ENCODE results near the gene RNU1-1. TPM values are rescaled to one million over a fixed set of nuclear protein-coding genes. Genes with fewer than 3 reads are reported as not detected.
"Not testable (repeated sequence)": the region's sequence is repeated elsewhere in the genome, so short reads cannot be mapped to it uniquely, and the experiment has no call there.

RNU1-1 gene
- total RNA-seq, 5 donors from 2014 or later (not counting 1 experiment from before 2014, with no cell fraction given), result 2,148 to 4,743 (median 3,650) TPM

DNA sequence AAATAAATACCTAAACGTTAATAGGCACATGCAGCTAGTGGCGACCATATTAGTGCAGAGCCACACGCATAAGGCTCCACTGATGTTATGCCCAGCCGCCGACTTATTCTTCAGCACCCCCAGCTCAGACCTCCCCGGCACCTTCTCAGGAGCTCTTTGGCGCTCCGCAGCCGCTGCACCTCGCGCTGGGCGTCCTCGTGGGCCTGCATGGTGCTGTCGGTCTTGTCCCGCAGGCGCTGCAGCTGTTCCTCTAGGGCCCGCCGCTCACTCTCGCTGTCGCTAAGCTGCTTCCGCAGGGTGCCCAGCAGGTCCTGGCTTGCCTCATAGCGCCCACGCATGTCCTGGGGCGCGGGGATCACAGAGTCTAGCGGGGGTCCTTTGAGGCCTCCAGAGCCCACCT lies 30.9 kb downstream of the RNU1-1 start:
- H3K4me1 ChIP-seq (ENCODE audit: control insufficient read depth in 1 of 2, extremely low read depth in 1 of 2, insufficient read depth in 2 of 2, low read length in 2 of 2); H3K27ac ChIP-seq (ENCODE audit: low read length); H3K27me3 Mint-ChIP-seq; H3K4me1 Mint-ChIP-seq; ATAC-seq (replicated peaks in 1 of 4); H3K4me3 ChIP-seq (ENCODE audit: control insufficient read depth in 1 of 2, extremely low read depth in 1 of 2, low read length in 1 of 2); H3K27ac Mint-ChIP-seq; H3K9me3 Mint-ChIP-seq; H3K27me3 ChIP-seq (replicated peaks in 1 of 2; ENCODE audit: control insufficient read depth in 2 of 2, extremely low read depth in 1 of 2, insufficient read depth in 2 of 2, low read length in 1 of 2); DNase-seq; H3K9me3 ChIP-seq; CTCF ChIA-PET; H3K4me3 Mint-ChIP-seq; POLR2A ChIA-PET: not testable (repeated sequence)
- H3K36me3 Mint-ChIP-seq, result peaks cover 23% of the 10 kb centered on the region
- H3K36me3 ChIP-seq (ENCODE audit: control insufficient read depth in 2 of 2, extremely low read depth in 1 of 2, insufficient read depth in 1 of 2, low read length in 1 of 2), result peaks cover 13 to 49% of the 10 kb centered on the region in 2 donors
- WGBS (ENCODE audit: insufficient coverage), result 98% methylated on average over 24 of the region's 26 CpGs

DNA sequence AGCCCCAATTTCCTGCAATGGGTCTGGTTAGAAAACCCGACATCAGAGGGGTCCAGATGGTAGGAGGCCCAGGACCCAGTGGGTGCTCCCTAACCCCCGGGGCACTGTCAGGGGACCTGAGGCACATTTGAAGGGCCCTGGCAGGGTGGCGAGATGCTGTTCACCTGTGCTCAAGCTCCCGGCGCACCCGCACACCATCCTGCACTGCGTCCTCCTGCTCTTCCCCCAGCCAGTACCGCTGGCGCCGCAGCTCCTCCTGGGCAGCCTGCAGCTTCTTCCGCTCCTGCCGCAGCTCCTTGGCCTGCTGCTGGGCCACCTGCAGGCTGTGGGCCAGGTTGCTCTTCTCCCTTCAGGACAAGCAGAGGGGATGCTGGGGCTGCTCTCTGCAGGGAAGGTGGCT lies 36.0 kb downstream of the RNU1-1 start:
- no peaks in the 10 kb centered on the region for H3K27me3 Mint-ChIP-seq
- POLR2A ChIA-PET, result no interaction called here
- Histone ChIP-seq H3K4me3 (ENCODE audit: control insufficient read depth in 1 of 2, extremely low read depth in 1 of 2, low read length in 1 of 2) (no peak overlapping the region), H3K9me3 (no peaks in the 10 kb centered on the region), H3K36me3 (ENCODE audit: control insufficient read depth in 2 of 2, extremely low read depth in 1 of 2, insufficient read depth in 1 of 2, low read length in 1 of 2) (peaks cover 13 to 52% of the 10 kb centered on the region in 2 donors), H3K27me3 (replicated peaks in 1 of 2; ENCODE audit: control insufficient read depth in 2 of 2, extremely low read depth in 1 of 2, insufficient read depth in 2 of 2, low read length in 1 of 2) (no peaks in the 10 kb centered on the region), H3K27ac (ENCODE audit: low read length) (no peak overlapping the region), H3K4me1 (ENCODE audit: control insufficient read depth in 1 of 2, extremely low read depth in 1 of 2, insufficient read depth in 2 of 2, low read length in 2 of 2) (no peaks in the 10 kb centered on the region)
- CTCF ChIA-PET, result no interaction called here
- DNase-seq (no peak), ATAC-seq (replicated peaks in 1 of 4) (no peak)
- H3K9me3 Mint-ChIP-seq, result no peaks in the 10 kb centered on the region
- peaks cover 32% of the 10 kb centered on the region for H3K36me3 Mint-ChIP-seq
- WGBS (ENCODE audit: insufficient coverage), result 85% methylated on average over 12 of the region's 12 CpGs
- H3K4me1 Mint-ChIP-seq, result peaks cover 2 to 7% (median 3%) of the 10 kb centered on the region in 3 donors
- no peak overlapping the region for H3K27ac Mint-ChIP-seq
- no peak overlapping the region for H3K4me3 Mint-ChIP-seq

DNA sequence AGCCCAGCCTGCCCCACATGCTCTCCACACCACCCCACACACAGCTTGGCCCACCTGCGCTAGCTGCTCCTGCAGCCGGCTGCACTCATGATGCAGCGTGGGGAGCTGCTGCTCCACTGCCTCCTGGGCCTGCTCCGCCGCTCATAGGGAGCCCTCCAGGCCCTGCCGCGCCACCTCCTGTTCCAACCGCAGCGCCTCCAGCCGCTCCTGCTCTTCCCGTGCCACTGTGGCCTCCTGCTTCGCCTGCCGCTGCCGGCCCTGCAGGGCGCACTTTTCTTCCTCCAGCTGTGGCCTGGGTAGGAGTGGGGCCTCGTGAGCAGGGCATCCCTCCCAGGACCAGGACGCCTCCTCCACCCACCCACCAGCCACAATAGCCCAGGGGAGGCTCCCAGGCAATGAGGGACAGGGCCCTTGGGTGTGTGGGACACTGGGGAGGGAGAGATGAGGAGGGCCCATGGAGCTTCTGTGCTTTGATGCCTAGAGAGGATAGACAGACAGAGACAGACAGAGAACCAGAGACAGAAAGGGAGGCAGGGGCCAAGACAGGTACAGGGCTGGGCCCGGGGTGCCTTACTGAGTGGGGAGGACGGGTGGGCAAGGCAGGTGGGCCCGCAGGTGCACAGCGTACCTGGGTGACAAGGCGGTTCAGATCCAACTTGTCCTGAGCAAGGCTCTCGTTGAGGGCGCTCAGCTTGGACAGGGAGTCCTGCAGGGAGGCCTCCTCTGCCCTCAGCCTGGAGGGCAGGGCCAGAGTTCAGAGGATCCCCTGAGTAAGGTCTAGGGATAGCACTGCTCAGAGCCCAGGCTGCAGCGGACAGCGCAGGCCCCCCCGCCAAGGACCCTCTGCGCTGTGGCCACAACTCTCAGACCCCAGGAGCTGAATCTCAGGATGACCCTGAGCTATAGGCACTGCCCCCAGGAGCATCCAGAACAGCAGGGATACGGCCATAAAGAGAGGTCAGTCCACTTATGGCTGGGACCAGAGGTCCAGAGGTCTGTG lies 38.0 kb downstream of the RNU1-1 start:
- POLR2A ChIA-PET, CTCF ChIA-PET: not testable (repeated sequence)
- H3K36me3 Mint-ChIP-seq, result peaks cover 42% of the 10 kb centered on the region

DNA sequence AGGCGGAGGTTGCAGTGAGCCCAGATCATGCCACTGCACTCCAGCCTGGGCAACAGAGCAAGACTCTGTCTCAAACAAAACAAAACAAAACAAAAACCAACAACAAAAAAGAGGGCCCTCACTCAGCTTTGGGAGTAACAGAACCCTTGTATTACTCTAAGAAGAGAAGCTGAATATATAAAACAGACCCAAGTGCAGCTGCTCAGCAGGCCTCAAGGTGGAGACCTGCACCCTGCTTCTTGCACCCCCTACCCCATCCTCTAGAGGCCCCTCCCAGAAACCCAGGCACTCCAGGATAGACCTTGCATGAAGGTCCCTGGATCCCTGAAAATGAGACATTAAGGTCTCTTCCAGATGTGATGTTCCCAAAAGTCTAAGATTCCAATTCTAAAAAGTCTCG lies 39.2 kb downstream of the RNU1-1 start:
- H3K4me1 ChIP-seq (ENCODE audit: control insufficient read depth in 1 of 2, extremely low read depth in 1 of 2, insufficient read depth in 2 of 2, low read length in 2 of 2); H3K4me3 Mint-ChIP-seq; H3K4me3 ChIP-seq (ENCODE audit: control insufficient read depth in 1 of 2, extremely low read depth in 1 of 2, low read length in 1 of 2); H3K27ac ChIP-seq (ENCODE audit: low read length); DNase-seq; H3K27ac Mint-ChIP-seq; H3K9me3 Mint-ChIP-seq; H3K9me3 ChIP-seq; H3K27me3 Mint-ChIP-seq; CTCF ChIA-PET; POLR2A ChIA-PET; H3K27me3 ChIP-seq (replicated peaks in 1 of 2; ENCODE audit: control insufficient read depth in 2 of 2, extremely low read depth in 1 of 2, insufficient read depth in 2 of 2, low read length in 1 of 2): not testable (repeated sequence)
- ATAC-seq (replicated peaks in 1 of 4), result peak in 1 of 4 experiments; percentile 41
- WGBS (ENCODE audit: insufficient coverage), result no CpG with 5 or more reads among the region's 2 CpGs
- H3K36me3 ChIP-seq (ENCODE audit: control insufficient read depth in 2 of 2, extremely low read depth in 1 of 2, insufficient read depth in 1 of 2, low read length in 1 of 2), result peaks cover 9 to 39% of the 10 kb centered on the region in 2 donors
- Mint-ChIP-seq H3K4me1 (peaks cover 3 to 11% (median 7%) of the 10 kb centered on the region in 3 donors), H3K36me3 (peaks cover 33% of the 10 kb centered on the region)

More for the DNA sequence above, 38.0 kb downstream of the RNU1-1 start:
- H3K27me3 ChIP-seq (replicated peaks in 1 of 2; ENCODE audit: control insufficient read depth in 2 of 2, extremely low read depth in 1 of 2, insufficient read depth in 2 of 2, low read length in 1 of 2); H3K4me3 ChIP-seq (ENCODE audit: control insufficient read depth in 1 of 2, extremely low read depth in 1 of 2, low read length in 1 of 2); H3K27ac ChIP-seq (ENCODE audit: low read length); H3K27ac Mint-ChIP-seq; H3K27me3 Mint-ChIP-seq; DNase-seq; H3K9me3 ChIP-seq; H3K4me1 ChIP-seq (ENCODE audit: control insufficient read depth in 1 of 2, extremely low read depth in 1 of 2, insufficient read depth in 2 of 2, low read length in 2 of 2); H3K9me3 Mint-ChIP-seq; H3K4me3 Mint-ChIP-seq: not testable (repeated sequence)
- ATAC-seq (replicated peaks in 1 of 4), result peak in 1 of 4 experiments; percentile 23
- H3K4me1 Mint-ChIP-seq, result peaks cover 3 to 11% (median 7%) of the 10 kb centered on the region in 3 donors
- WGBS (ENCODE audit: insufficient coverage), result 97% methylated on average over 16 of the region's 29 CpGs
- H3K36me3 ChIP-seq (ENCODE audit: control insufficient read depth in 2 of 2, extremely low read depth in 1 of 2, insufficient read depth in 1 of 2, low read length in 1 of 2), result peaks cover 13 to 47% of the 10 kb centered on the region in 2 donors

DNA sequence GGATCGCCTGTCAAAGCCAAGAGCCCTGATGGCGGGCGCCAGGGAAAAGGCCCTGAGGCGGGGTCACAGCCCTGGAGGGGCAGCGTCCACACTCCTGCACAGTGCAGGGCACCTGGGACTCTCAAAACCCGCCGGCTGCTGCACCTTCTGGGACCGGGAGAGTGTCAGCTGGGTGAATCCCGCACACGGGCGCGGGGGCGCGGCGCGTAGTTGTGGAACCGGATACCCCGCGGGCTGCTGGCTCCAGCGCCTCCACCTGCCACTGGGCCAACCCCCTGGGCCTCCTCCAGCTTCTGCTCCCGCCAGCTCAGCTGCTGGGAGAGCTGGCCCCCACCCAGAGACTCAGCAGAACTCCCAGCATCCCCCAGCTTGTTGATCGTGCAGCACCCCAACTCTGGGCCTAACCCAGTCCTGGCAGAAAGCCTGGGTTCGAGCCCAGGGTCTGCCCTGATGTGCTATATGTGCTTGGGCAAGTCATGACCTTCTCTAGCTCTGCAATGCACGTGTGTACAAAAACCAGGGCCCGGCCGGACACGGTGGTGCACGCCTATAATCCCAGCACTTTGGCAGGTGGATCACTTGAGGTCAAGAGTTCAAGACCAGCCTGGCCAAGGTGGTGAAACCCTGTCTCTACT lies 39.8 kb downstream of the RNU1-1 start:
- Mint-ChIP-seq H3K27ac (peak overlapping the region in 1 of 2 donors; percentile 22), H3K9me3 (no peaks in the 10 kb centered on the region), H3K27me3 (no peaks in the 10 kb centered on the region), H3K36me3 (peaks cover 33% of the 10 kb centered on the region), H3K4me1 (peaks cover 6 to 13% (median 7%) of the 10 kb centered on the region in 3 donors), H3K4me3 (no peak overlapping the region)
- Histone ChIP-seq H3K9me3 (no peaks in the 10 kb centered on the region), H3K27me3 (replicated peaks in 1 of 2; ENCODE audit: control insufficient read depth in 2 of 2, extremely low read depth in 1 of 2, insufficient read depth in 2 of 2, low read length in 1 of 2) (no peaks in the 10 kb centered on the region), H3K27ac (ENCODE audit: low read length) (no peak overlapping the region), H3K36me3 (ENCODE audit: control insufficient read depth in 2 of 2, extremely low read depth in 1 of 2, insufficient read depth in 1 of 2, low read length in 1 of 2) (peaks cover 9 to 39% of the 10 kb centered on the region in 2 donors), H3K4me3 (ENCODE audit: control insufficient read depth in 1 of 2, extremely low read depth in 1 of 2, low read length in 1 of 2) (no peak overlapping the region), H3K4me1 (ENCODE audit: control insufficient read depth in 1 of 2, extremely low read depth in 1 of 2, insufficient read depth in 2 of 2, low read length in 2 of 2) (no peaks in the 10 kb centered on the region)
- no peak for DNase-seq
- no peak for ATAC-seq (replicated peaks in 1 of 4)
- POLR2A ChIA-PET, result no interaction called here
- 97% methylated on average over 27 of the region's 28 CpGs for WGBS (ENCODE audit: insufficient coverage)
- CTCF ChIA-PET, result no interaction called here

DNA sequence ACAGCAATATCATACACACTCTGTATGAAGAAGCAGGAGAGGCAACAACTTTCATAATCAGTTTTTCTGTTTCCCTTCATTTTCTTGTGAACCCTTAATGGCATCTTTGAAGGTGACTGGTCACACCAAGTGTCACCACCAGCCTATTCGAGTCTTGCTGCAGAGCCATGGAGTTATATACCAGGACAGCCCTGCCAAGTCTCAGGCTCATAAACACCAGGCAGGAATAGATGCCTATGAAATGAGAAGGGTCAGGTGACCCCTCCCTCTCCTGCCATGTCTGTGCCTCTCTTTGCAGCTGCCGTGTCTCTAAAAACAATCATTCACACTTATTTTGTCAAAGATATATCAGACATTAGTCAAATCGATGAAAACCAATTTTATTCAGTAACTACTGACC lies 45.5 kb downstream of the RNU1-1 start:
- no peaks in the 10 kb centered on the region for H3K27me3 ChIP-seq (replicated peaks in 1 of 2; ENCODE audit: control insufficient read depth in 2 of 2, extremely low read depth in 1 of 2, insufficient read depth in 2 of 2, low read length in 1 of 2)
- H3K4me1 ChIP-seq (ENCODE audit: control insufficient read depth in 1 of 2, extremely low read depth in 1 of 2, insufficient read depth in 2 of 2, low read length in 2 of 2), result no peaks in the 10 kb centered on the region
- no peaks in the 10 kb centered on the region for H3K9me3 ChIP-seq
- H3K36me3 Mint-ChIP-seq, result peaks cover 27% of the 10 kb centered on the region
- no peak overlapping the region for H3K27ac Mint-ChIP-seq
- no peak overlapping the region for H3K4me3 Mint-ChIP-seq
- H3K27me3 Mint-ChIP-seq, result no peaks in the 10 kb centered on the region
- 83% methylated on average over 1 of the region's 3 CpGs for WGBS (ENCODE audit: insufficient coverage)
- ATAC-seq (replicated peaks in 1 of 4), result no peak
- no peak for DNase-seq
- CTCF ChIA-PET, result interaction anchor here in 1 of 2 donors (0.6 kb wide), 1 partner anchor 967 kb away, joined by 3 read pairs; no protein-coding TSS in a partner anchor
- POLR2A ChIA-PET, result no interaction called here
- peaks cover 0 to 23% of the 10 kb centered on the region in 2 donors for H3K36me3 ChIP-seq (ENCODE audit: control insufficient read depth in 2 of 2, extremely low read depth in 1 of 2, insufficient read depth in 1 of 2, low read length in 1 of 2)
- peaks cover 4 to 14% (median 13%) of the 10 kb centered on the region in 3 donors for H3K4me1 Mint-ChIP-seq
- no peaks in the 10 kb centered on the region for H3K9me3 Mint-ChIP-seq
- no peak overlapping the region for H3K4me3 ChIP-seq (ENCODE audit: control insufficient read depth in 1 of 2, extremely low read depth in 1 of 2, low read length in 1 of 2)
- H3K27ac ChIP-seq (ENCODE audit: low read length), result no peak overlapping the region
